Mesenchymal stem cell (in vitro differentiated cells and primary cell): ENCODE results near the gene SERPINA12. TPM values are rescaled to one million over a fixed set of nuclear protein-coding genes. Genes with fewer than 3 reads are reported as not detected.

Source experiments
- DNase-seq: peaks from one replicate; pipeline ENCODE4 v3.0.0-alpha.2; 2013
- H2AFZ ChIP-seq: one replicate; pipeline ENCODE4 v1.6.1; 2013; ENCODE audit warnings: low read depth, mild to moderate bottlenecking, control low read depth, inconsistent platforms, low read length, moderate library complexity
- H2AK5ac ChIP-seq: 2 replicates; pipeline ENCODE4 v1.6.1; 2013; ENCODE audit warnings: low read length, moderate library complexity, mild to moderate bottlenecking, inconsistent platforms; ENCODE audit not compliant: severe bottlenecking
- H2BK120ac ChIP-seq: one replicate; pipeline ENCODE4 v1.6.1; 2013; ENCODE audit warnings: low read depth, mild to moderate bottlenecking, inconsistent platforms, low read length, moderate library complexity
- H2BK12ac ChIP-seq, 2 experiments: one replicate each; pipeline ENCODE4 v1.6.1; 2013; ENCODE audit warnings: inconsistent platforms in 2 of 2, low read length in 2 of 2, mild to moderate bottlenecking in 2 of 2, moderate library complexity in 2 of 2, control low read depth in 1 of 2
- H2BK15ac ChIP-seq: one replicate; pipeline ENCODE4 v1.6.1; 2013; ENCODE audit warnings: mild to moderate bottlenecking, low read depth, inconsistent platforms; ENCODE audit not compliant: poor library complexity, severe bottlenecking
- H2BK5ac ChIP-seq: 2 replicates; pipeline ENCODE4 v1.6.1; 2013; ENCODE audit warnings: low read depth, mild to moderate bottlenecking, low read length, control low read depth, inconsistent platforms; ENCODE audit not compliant: poor library complexity, severe bottlenecking
- H3K14ac ChIP-seq, 2 experiments: one replicate each; pipeline ENCODE4 v1.6.1; 2013; ENCODE audit warnings: inconsistent platforms in 2 of 2, low read length in 2 of 2, control low read depth in 1 of 2, mild to moderate bottlenecking in 1 of 2, moderate library complexity in 1 of 2
- H3K18ac ChIP-seq, 2 experiments: one replicate each; pipeline ENCODE4 v1.6.1; 2013; ENCODE audit warnings: inconsistent platforms in 2 of 2, low read length in 2 of 2, control low read depth in 1 of 2, low read depth in 1 of 2, mild to moderate bottlenecking in 1 of 2
- H3K23ac ChIP-seq, 2 experiments: one replicate each; pipeline ENCODE4 v1.6.1; 2013; ENCODE audit warnings: inconsistent platforms in 2 of 2, low read length in 2 of 2, mild to moderate bottlenecking in 2 of 2, moderate library complexity in 2 of 2, control low read depth in 1 of 2
- H3K27ac ChIP-seq: 2 replicates; pipeline ENCODE4 v1.5.1; 2013; ENCODE audit warnings: mild to moderate bottlenecking, moderate library complexity, low read length, control low read depth, inconsistent platforms; ENCODE audit not compliant: poor library complexity, severe bottlenecking
- H3K27me3 ChIP-seq, 2 experiments: 2 replicates each; pipeline versions ENCODE4 v1.6.1 to v1.7.0; 2013; ENCODE audit warnings: low read length in 2 of 2, mild to moderate bottlenecking in 2 of 2, moderate library complexity in 2 of 2, control low read depth in 1 of 2, inconsistent platforms in 1 of 2; ENCODE audit not compliant: control insufficient read depth in 1 of 2, insufficient read depth in 1 of 2
- H3K36me3 ChIP-seq, 2 experiments: 2 replicates each; pipeline versions ENCODE4 v1.6.1 to v1.7.0; 2013; ENCODE audit warnings: low read length in 2 of 2, control low read depth in 1 of 2, inconsistent platforms in 1 of 2, low read depth in 1 of 2, mild to moderate bottlenecking in 1 of 2; ENCODE audit not compliant: insufficient read depth in 2 of 2, control insufficient read depth in 1 of 2
- H3K4ac ChIP-seq, 2 experiments: one replicate each; pipeline ENCODE4 v1.6.1; 2013; ENCODE audit warnings: inconsistent platforms in 2 of 2, low read length in 2 of 2, mild to moderate bottlenecking in 2 of 2, moderate library complexity in 2 of 2, control low read depth in 1 of 2, low read depth in 1 of 2
- H3K4me1 ChIP-seq: 2 replicates; pipeline ENCODE4 v1.6.1; 2013; ENCODE audit warnings: low read depth, low read length, control low read depth; ENCODE audit not compliant: control insufficient read depth, insufficient read depth
- H3K4me2 ChIP-seq: 2 replicates; pipeline ENCODE4 v1.6.1; 2013; ENCODE audit warnings: low read length, mild to moderate bottlenecking, inconsistent platforms; ENCODE audit not compliant: poor library complexity, severe bottlenecking
- H3K4me3 ChIP-seq, 2 experiments: 2 replicates each; pipeline versions ENCODE4 v1.5.1 to v1.7.0; 2013; ENCODE audit warnings: low read length in 2 of 2, mild to moderate bottlenecking in 2 of 2, control low read depth in 1 of 2, low read depth in 1 of 2; ENCODE audit not compliant: insufficient read depth in 1 of 2
- H3K79me1 ChIP-seq: replicated peaks from 2 replicates; pipeline ENCODE4 v1.6.1; 2013; ENCODE audit warnings: mild to moderate bottlenecking, control low read depth, low read length, inconsistent platforms; ENCODE audit not compliant: poor library complexity, severe bottlenecking
- H3K9ac ChIP-seq: 2 replicates; pipeline ENCODE4 v1.7.0; 2013; ENCODE audit warnings: mild to moderate bottlenecking, low read length, moderate library complexity
- H3K9me3 ChIP-seq: 2 replicates; pipeline ENCODE4 v1.7.0; 2013; ENCODE audit warnings: mild to moderate bottlenecking, low read length; ENCODE audit not compliant: control insufficient read depth
- H4K8ac ChIP-seq: one replicate; pipeline ENCODE4 v1.6.1; 2013; ENCODE audit warnings: inconsistent platforms, mild to moderate bottlenecking, low read length, moderate library complexity
- H4K91ac ChIP-seq: one replicate; pipeline ENCODE4 v1.6.1; 2013; ENCODE audit warnings: mild to moderate bottlenecking, low read length, inconsistent platforms
- WGBS: methylation state at CpG from one replicate; pipeline ENCODE4 v1.1.7; 2013; ENCODE audit warnings: mixed read lengths; 5-methylcytosine and 5-hydroxymethylcytosine counted together
- polyA plus RNA-seq, 2 experiments: library from polyadenylated mRNA; stranded (reverse); fragments of 200-250 nt; gene quantifications; one replicate each; pipeline ENCODE4 v1.2.3, GENCODE V29; 2013

SERPINA12 gene, protein sequence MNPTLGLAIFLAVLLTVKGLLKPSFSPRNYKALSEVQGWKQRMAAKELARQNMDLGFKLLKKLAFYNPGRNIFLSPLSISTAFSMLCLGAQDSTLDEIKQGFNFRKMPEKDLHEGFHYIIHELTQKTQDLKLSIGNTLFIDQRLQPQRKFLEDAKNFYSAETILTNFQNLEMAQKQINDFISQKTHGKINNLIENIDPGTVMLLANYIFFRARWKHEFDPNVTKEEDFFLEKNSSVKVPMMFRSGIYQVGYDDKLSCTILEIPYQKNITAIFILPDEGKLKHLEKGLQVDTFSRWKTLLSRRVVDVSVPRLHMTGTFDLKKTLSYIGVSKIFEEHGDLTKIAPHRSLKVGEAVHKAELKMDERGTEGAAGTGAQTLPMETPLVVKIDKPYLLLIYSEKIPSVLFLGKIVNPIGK
- polyA plus RNA-seq (2013, experiment 1 of 2): not detected
- not detected for polyA plus RNA-seq (2013, experiment 2 of 2)

DNA sequence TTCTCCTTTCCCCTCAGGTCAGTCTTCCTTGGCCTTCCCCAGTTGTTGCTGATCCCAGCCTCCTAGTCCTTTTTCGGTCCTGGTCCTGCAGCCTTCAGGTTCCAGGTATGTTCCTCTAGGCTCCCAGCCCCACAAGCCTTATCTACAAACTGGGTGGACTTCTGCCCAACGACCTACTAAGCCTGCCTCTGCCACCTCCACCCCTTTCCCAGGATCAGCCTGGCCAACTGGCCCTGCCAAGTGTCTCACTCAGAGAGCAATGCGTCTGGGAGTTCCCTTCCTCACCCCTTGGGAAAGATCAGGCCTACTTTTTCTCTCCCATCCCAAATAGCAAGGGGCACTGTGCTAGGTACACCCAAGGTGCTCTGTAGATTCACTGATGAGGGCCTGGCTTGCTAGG is at the start of gene SERPINA12:
Gene SERPINA12, minus strand, starts transcription at position 114 of the 400 bp plus-strand sequence. CDS start 11,072 bp downstream, outside the sequence.
- Histone ChIP-seq H3K4me3 (no peak within 1 kb of the TSS), H2BK12ac (no peak within 1 kb of the TSS), H3K18ac (no peak within 1 kb of the TSS), H3K36me3 (no peaks in the 10 kb centered on the region), H3K9me3 (no peaks in the 10 kb centered on the region), H2AFZ (no peak within 1 kb of the TSS), H3K4ac (no peak within 1 kb of the TSS), H3K27me3 (peaks cover 0 to 32% of the 10 kb centered on the region in 2 experiments), H3K79me1 (no peaks in the 10 kb centered on the region), H4K91ac (no peak within 1 kb of the TSS), H3K4me2 (no peak within 1 kb of the TSS), H4K8ac (no peak within 1 kb of the TSS), H2BK120ac (no peak within 1 kb of the TSS), H2BK5ac (no peak within 1 kb of the TSS), H3K4me1 (no peaks in the 10 kb centered on the region), H2BK15ac (no peak within 1 kb of the TSS), H3K9ac (no peak within 1 kb of the TSS), H3K23ac (no peak within 1 kb of the TSS), H2AK5ac (no peak within 1 kb of the TSS), H3K27ac (no peak within 1 kb of the TSS), H3K14ac (no peak within 1 kb of the TSS)
- WGBS: 44% methylated on average over 3 of the region's 3 CpGs
- no peak for DNase-seq

DNA sequence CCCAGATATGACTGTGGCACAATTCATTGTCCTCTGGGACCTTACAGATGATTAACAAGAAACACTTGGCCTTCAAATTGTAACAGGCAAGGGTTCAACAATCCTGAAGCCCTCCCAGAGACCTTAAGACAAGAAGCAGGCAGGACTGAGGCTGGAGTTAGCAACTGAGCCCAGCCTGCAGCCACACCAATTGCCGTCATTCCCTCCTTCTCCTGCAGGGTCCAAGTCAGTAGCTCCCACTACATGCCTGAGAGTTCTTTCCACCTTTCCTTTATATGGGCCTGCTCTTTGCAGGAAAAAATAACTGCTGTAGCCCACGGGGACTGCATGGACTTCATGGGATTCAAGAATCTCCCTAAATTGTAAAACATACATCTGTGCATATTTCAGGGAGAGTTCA is 49.6 kb upstream of the SERPINA12 start:
- Histone ChIP-seq H3K27ac (no peak overlapping the region), H3K23ac (no peak overlapping the region), H2BK12ac (no peak overlapping the region), H4K91ac (no peak overlapping the region), H3K4me1 (no peaks in the 10 kb centered on the region), H3K9ac (no peak overlapping the region), H3K14ac (no peak overlapping the region), H2BK120ac (no peak overlapping the region), H2BK15ac (no peak overlapping the region), H2AK5ac (no peak overlapping the region), H3K4ac (no peak overlapping the region), H3K4me2 (no peak overlapping the region), H3K36me3 (no peaks in the 10 kb centered on the region), H3K9me3 (peaks cover 12% of the 10 kb centered on the region), H2AFZ (no peak overlapping the region), H3K4me3 (no peak overlapping the region), H3K18ac (no peak overlapping the region), H3K79me1 (no peaks in the 10 kb centered on the region), H3K27me3 (peaks cover 0 to 20% of the 10 kb centered on the region in 2 experiments), H2BK5ac (no peak overlapping the region), H4K8ac (no peak overlapping the region)
- 44% methylated on average over 2 of the region's 2 CpGs for WGBS
- DNase-seq: no peak

DNA sequence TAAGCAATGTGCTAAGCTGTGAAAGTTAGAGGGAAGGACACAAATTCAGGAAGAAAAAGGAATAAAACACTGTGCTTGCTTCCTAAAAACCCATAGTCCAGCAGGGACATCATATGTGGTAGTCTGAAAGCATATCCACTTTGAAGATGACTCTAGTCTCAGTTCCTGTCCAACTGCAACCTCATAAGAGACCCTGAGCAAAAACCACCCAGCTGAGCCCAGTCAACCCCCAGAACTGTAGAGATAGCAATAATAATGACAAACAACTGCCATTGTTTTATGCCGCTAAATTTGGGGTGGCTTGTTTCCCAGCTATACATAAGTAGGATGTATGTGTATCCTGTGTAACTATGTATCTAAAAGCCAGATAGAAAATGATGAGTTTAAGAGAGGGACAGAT is 48.1 kb upstream of the SERPINA12 start:
- H3K18ac ChIP-seq: no peak overlapping the region
- no peak overlapping the region for H4K8ac ChIP-seq
- peaks cover 0 to 20% of the 10 kb centered on the region in 2 experiments for H3K27me3 ChIP-seq
- no peak overlapping the region for H3K14ac ChIP-seq
- H2AFZ ChIP-seq: no peak overlapping the region
- no peak overlapping the region for H3K23ac ChIP-seq
- no peak overlapping the region for H3K27ac ChIP-seq
- H3K9me3 ChIP-seq: peaks cover 12% of the 10 kb centered on the region
- no peak overlapping the region for H2BK12ac ChIP-seq
- H3K4ac ChIP-seq: no peak overlapping the region
- no peak overlapping the region for H2BK15ac ChIP-seq
- H3K4me1 ChIP-seq: no peaks in the 10 kb centered on the region
- H2AK5ac ChIP-seq: no peak overlapping the region
- H2BK5ac ChIP-seq: no peak overlapping the region
- H3K36me3 ChIP-seq: no peaks in the 10 kb centered on the region
- H3K4me2 ChIP-seq: no peak overlapping the region
- H3K9ac ChIP-seq: no peak overlapping the region
- no peak overlapping the region for H4K91ac ChIP-seq
- H3K79me1 ChIP-seq: no peaks in the 10 kb centered on the region
- DNase-seq: no peak
- no CpG with 5 or more reads among the region's 1 CpG for WGBS
- H2BK120ac ChIP-seq: no peak overlapping the region
- no peak overlapping the region for H3K4me3 ChIP-seq

DNA sequence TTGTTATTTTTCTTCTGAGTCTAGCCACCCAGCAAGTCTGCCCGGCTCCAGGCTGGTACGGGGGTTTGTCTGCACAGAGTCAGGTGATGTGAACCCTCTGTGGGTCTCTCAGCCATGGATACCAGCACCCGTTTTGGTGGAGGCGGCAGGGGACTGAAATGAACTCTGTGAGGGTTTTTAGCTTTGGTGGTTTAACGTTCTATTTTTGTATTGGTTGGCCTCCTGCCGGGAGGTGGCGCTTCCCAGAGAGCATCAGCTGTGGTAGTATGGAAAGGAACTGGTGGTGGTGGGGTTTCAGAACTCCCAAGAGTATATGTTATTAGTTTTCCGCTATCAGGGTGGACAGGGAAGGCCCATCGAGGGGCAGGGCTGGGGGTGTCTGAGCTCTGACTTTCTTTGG is 46.7 kb upstream of the SERPINA12 start:
- H3K79me1 ChIP-seq: no peaks in the 10 kb centered on the region
- 84% methylated on average over 9 of the region's 9 CpGs for WGBS
- H2BK120ac ChIP-seq: no peak overlapping the region
- H3K9me3 ChIP-seq: peaks cover 12% of the 10 kb centered on the region
- H3K4me2 ChIP-seq: no peak overlapping the region
- no peak for DNase-seq
- H3K4me1 ChIP-seq: no peaks in the 10 kb centered on the region
- no peak overlapping the region for H3K27ac ChIP-seq
- no peaks in the 10 kb centered on the region for H3K36me3 ChIP-seq
- H3K4ac ChIP-seq: no peak overlapping the region
- H3K18ac ChIP-seq: no peak overlapping the region
- H2AFZ ChIP-seq: no peak overlapping the region
- H2BK5ac ChIP-seq: no peak overlapping the region
- no peak overlapping the region for H4K8ac ChIP-seq
- H4K91ac ChIP-seq: no peak overlapping the region
- H2BK15ac ChIP-seq: no peak overlapping the region
- H2BK12ac ChIP-seq: no peak overlapping the region
- no peak overlapping the region for H3K14ac ChIP-seq
- H3K27me3 ChIP-seq: peaks cover 0 to 17% of the 10 kb centered on the region in 2 experiments
- H3K23ac ChIP-seq: no peak overlapping the region
- H2AK5ac ChIP-seq: no peak overlapping the region
- H3K9ac ChIP-seq: no peak overlapping the region
- no peak overlapping the region for H3K4me3 ChIP-seq
